NCI-H2107 treated with DMSO at 0.1 percent for 48 hours (cell line): Measurements from ENCODE around the gene C1orf74.

ENCODE experiments used
- DNase-seq: peaks from one replicate; lab custom pipeline; 2025; ENCODE audit not compliant: unreplicated experiment; lab: John Stamatoyannopoulos, UW

The C1orf74 gene

GRCh38 chr1:209747580-209748262, 36.6 kb downstream of the C1orf74 start:
- no peak for DNase-seq

DNA sequence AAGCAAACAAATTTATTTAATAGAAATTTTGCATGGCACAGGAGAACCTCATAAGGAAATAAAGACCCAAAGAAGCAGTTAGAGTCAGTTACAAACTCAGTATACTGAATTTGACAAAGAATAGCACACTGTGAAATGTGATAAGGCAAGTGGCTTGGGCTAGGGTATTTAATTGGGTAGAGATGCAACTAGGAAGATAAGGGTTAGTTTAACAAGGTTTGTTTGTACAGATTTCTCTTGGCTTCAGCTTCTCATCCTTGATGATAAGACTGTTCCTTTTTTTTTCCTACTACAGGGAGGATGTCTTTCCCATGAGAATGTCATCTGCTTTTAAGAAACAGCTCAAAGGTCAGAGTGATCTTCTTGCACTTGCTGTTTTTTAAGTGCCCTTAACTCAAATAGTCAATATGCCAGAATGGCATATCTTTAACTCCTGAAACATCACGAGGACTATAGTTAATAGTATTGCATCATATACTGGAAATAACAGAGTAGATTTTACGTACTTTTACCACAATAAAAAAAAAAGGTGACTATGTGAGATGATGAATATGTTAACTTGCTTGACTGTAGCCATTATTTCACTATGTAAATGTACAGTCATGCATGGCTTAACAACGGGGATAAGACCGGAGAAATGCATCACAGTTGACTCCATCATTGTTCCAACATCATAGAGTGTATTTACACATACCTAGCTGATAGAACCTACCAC, 37.8 kb downstream of the C1orf74 start:
- DNase-seq = no peak

GRCh38 chr1:209743145-209743482, 41.2 kb downstream of the C1orf74 start:
- no peak for DNase-seq

DNA sequence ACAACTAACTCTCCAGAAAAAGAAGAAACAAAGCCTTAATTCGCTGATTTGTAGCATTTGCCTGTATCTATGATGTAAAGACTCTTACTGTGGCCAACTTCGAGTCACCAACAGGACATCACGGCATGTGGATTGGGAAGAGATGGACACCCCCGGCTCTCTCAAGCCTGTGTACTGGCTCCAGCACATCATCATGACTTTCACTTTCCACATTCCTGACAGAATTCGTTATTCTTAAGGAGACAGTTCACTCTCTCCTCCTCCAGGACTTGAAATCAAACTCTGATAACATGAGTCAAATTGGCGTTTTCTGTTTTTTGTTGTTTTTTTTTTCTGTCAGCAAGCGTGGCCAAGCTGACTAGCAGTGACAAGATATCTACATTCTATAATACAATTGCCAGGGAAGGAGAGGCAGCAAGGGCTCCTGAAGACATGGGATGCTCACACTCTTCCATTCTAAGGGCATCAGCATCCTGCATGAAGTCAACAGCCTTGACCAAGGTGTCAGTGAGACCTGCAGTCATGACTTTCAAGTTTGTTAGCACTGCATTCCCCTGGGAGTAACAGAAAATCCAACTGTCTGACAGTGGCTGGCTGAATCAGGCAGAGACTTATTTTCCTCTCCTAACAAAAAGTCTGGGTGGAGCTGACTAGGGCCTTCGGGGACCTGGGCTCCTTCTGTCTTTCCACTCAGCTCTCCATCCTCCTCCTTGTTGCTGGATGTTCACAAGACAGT, 41.8 kb downstream of the C1orf74 start:
- no peak for DNase-seq

DNA sequence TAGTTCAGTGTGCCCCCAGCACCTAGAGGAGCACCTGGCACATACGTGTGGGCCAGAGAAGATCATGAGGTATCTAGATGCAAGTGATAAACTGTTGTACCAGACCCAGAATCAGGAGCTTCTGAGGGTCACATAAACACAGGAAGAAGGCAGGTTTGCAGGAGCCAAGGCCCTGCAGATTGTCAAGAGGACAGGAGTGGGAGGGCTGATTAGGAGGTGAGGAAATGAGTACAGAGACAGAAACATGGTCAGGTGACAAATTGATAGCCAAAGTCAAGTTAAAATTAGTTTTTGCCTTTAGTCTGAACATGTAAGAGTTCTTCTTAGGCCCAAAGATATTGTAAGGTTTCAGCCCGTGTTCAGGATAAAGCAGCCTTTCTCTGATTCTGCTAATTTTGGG, 42.5 kb downstream of the C1orf74 start:
- DNase-seq = no peak

DNA sequence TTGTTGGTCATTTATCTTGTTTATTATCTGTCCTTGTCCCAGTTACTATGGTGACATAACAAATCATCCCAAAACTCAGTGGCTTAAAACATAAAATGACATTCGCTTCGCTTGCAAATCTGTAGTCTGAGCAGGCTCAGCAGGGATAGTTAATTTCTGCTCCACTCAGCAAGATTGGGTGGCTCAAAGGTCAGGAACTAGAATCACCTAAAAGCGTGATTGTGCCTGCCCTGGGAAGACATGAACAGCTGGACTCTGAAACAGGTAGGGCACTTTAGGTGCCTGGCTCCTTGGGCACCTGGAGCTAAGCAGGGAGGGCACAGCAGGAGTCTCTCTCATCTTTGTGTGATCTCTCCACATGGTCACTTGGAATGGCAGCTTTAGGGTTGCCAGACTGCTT, 43.2 kb downstream of the C1orf74 start:
- DNase-seq = no peak

DNA sequence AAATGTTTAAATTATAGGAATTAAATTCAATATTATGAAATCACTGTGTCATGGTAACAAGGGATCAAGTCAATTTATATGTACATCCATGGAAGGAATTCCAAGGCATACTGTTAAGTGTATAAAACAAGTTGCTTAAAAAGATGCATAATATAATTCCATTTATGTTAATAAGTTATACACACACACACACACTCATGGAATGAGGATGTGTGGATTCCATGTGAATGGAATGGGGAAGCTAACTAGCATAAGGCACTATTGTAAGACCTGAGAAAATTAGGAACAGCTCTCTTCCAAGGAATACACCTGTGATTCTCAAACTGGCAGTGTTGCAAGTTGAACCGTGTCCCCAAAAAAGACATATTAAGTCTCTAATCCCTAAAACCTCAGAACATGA, 46.1 kb downstream of the C1orf74 start:
- DNase-seq = no peak

- DNase-seq = no peak
Observed at GRCh38 chr1:209737118-209737505, 47.2 kb downstream of the C1orf74 start.

DNA sequence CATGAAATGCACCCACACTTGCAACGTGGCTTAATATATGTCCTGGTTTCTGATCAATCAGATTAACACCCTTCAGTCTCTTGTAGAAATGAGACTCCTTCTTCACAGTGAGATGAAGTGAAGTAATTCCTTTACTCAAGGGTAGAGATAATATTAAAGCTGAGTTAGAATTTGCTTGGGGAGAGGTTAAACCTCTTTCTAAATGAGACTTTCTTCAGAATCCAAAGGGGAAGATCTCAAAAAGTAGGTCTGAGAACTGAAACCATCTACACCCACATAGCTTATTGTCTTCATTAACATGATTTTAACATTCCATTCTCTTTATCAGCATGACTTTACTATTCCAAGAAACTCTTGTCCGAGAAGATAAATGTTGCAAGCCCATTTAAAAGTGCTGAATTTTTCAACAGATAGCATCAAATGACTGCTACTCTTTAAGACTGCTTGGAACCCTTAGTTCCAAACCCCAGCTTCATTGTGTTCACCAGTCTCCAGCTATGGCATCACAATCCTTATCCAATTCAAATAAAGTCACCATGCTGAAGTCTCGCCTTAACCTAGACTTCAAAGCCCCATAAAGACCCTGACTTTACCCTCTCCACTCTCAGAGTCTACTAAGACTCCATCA, 47.8 kb downstream of the C1orf74 start:
- no peak for DNase-seq

DNA sequence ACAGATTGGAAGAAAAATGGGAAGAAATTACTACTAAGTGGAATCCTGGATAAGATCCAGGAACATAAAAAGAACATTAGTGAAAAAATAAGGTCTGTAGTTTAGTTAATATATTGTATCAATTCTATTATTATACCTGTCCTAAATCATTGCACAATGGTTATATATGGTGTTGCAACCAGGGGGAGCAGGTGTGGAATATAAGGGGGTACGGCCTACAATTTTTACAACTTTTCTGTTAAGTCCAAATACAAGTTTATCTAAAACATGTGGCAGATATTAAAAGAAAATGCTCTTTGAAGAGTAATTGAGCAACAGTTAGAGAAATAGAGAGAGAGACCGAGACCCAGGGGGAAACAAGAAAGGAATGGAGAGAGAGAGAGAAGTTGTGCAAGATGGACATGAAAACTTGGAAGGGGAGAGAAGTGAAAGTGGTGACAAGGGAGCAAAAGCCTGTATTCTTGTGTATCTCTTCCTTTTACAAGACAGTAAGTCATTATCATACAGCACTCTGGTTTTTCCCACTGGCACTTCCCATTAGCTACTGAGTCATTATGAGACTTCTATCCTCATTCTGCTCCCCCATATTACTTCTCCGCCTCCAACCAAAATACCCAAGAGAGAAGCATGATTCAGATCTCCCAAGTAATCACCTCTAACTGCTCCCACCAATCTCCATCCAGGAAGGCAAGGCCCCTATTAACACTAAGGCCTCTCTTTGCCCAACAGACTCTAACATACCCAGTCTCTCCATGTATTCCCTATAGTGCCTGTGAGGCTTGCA, 50.8 kb downstream of the C1orf74 start:
- DNase-seq = no peak

DNA sequence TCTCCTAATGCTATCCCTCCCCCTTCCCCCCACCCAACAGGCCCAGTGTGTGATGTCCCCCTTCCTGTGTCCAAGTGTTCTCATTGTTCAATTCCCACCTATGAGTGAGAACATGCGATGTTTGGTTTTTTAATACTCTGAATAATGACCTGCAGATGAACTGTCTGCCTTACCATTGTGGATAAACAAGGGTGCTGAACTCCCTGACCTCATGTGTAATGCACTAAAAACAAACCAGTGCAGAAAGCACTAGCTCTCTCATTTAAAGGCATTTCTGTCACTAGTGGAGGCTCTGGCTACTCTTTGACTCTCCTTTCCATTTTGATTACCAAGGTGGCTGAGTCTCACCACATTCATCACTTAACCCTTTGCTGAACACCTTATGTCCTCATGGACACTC, 51.6 kb downstream of the C1orf74 start:
- no peak for DNase-seq

DNA sequence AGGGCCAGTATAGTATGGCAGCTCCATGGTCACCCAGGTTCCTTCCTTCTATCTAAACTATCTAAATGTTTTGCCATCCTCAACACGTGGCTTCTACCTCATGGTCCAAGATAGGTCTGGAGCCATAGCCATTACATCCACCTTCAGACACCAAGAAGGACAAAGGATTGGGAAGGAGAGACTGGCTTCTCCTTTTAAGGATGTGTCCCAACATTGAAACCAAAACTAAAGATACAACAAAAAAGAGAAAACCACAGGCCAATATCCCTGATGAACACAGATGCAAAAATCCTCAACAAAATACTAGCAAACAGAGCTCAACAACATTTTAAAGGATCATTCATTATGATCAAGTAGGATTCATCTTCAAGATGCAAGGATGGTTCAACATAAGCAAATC, 54.9 kb downstream of the C1orf74 start:
- no peak for DNase-seq
